Mucosa of stomach (tissue), 1 donor: ENCODE data around the gene ALX3.

ENCODE experiments used
- H3K27me3 ChIP-seq: one replicate; pipeline ENCODE4 v1.7.0; 2013; ENCODE audit warnings: mild to moderate bottlenecking, low read length; ENCODE audit not compliant: control insufficient read depth, insufficient read depth
- H3K36me3 ChIP-seq: one replicate; pipeline ENCODE4 v1.7.0; 2013; ENCODE audit warnings: low read length; ENCODE audit not compliant: control insufficient read depth, insufficient read depth
- H3K4me1 ChIP-seq: one replicate; pipeline ENCODE4 v1.7.0; 2013; ENCODE audit warnings: mild to moderate bottlenecking, low read length; ENCODE audit not compliant: control insufficient read depth, insufficient read depth
- H3K4me3 ChIP-seq: one replicate; pipeline ENCODE4 v1.7.0; 2013; ENCODE audit warnings: low read length
- H3K9ac ChIP-seq: one replicate; pipeline ENCODE4 v1.7.0; 2013; ENCODE audit warnings: mild to moderate bottlenecking, low read length, moderate library complexity
- H3K9me3 ChIP-seq: one replicate; pipeline ENCODE4 v1.7.0; 2013; ENCODE audit warnings: mild to moderate bottlenecking, low read length, moderate library complexity; ENCODE audit not compliant: control insufficient read depth
- donor health status: Pancreatic carcinoma.

The ALX3 gene

DNA sequence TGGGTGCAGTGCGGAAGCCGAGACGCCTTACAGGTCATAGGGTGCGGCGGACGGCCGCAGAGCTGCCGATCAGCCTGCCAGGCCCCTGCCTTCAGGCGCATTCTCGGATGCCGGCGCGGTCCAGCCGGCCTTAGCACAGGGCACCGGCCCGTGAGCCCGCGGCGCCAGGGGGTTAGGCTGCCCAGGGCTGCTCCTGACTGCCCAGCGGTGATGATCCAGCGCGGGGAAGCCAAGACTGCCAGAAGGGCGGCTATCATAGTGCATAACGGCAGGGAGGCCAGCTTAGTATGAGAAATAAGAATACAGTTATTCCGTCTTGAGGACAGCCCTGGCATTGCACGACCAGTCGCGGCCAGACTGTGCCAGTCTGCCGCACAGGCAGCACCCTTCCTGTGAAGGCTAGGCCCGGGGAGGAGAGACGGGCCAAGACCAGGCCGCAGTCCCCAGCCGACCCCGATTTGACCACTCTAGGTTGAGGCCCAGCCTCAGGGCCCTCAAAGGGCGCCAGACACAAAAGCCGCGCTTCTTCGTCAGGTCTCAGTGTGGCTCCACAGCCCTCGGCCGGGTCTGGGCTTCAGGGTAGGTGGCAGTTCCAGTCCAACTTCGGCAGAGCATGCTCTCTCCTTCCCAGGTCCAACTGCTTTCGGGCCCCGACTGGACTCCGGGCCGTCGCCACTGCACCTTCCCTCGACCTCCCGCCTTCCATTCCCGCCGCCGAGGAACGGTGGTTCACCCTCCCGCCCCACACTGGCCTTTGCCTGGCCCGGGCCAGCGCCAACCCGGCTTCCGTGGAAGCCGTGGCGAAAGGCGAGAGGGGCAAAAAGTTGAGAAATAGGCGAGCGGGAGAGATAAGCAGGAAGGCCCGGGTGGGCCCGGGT lies 829 bp downstream of the ALX3 start:
- Histone ChIP-seq H3K4me3 (no peak overlapping the region), H3K36me3 (no peaks in the 10 kb centered on the region), H3K4me1 (peaks cover 28% of the 10 kb centered on the region), H3K9ac (no peak overlapping the region), H3K9me3 (no peaks in the 10 kb centered on the region), H3K27me3 (peaks cover 94% of the 10 kb centered on the region)

- H3K36me3 ChIP-seq: no peaks in the 10 kb centered on the region
- H3K27me3 ChIP-seq: peaks cover 89% of the 10 kb centered on the region
- H3K4me3 ChIP-seq: no peak overlapping the region
- no peak overlapping the region for H3K9ac ChIP-seq
- H3K4me1 ChIP-seq: peaks cover 28% of the 10 kb centered on the region
- H3K9me3 ChIP-seq: no peaks in the 10 kb centered on the region
These were observed 1.6 kb downstream of the ALX3 start for GRCh38 chr1:110068646-110069403.

DNA sequence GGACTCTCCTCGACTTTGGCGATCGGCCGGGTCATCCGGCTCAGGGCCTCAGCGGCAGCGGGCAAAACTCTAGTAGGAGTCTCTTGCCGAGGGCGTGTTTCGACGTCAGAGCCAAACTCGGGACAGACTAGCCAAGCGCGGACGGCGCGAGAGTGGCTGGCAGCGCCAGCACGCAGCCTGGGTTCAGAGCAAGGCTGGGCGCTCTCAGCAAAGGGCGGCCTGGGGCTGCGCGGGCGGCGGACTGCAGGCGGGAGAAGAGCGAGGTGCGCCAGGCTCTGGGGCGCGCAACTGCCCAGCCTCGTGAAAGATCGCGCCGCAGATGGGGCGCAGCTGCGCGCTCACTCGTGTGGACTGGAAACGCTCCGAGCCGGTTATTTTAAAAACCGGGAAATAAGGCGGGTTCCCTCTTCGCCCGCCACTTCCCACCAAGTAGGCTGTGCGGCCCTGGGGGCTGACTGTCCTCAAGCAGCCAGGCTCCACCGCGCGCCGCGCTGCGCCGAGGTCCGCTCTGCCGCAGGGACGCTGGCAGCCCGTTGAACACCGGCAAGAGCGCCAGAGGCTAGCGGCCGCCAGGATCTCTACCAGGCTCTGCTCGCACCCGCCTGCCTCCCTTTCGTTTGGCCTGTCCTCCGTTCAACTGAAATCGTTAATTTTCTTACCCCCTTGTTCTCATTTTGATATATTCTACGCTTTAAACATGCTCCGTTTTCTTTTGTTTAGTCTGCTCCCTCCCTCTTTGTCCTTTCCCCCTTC lies 2.4 kb downstream of the ALX3 start:
- H3K9me3 ChIP-seq: no peaks in the 10 kb centered on the region
- H3K4me1 ChIP-seq: peaks cover 28% of the 10 kb centered on the region
- peaks cover 82% of the 10 kb centered on the region for H3K27me3 ChIP-seq
- H3K9ac ChIP-seq: no peak overlapping the region
- H3K36me3 ChIP-seq: no peaks in the 10 kb centered on the region
- no peak overlapping the region for H3K4me3 ChIP-seq

- Histone ChIP-seq H3K36me3 (no peaks in the 10 kb centered on the region), H3K4me3 (no peak overlapping the region), H3K27me3 (peaks cover 77% of the 10 kb centered on the region), H3K9me3 (no peaks in the 10 kb centered on the region), H3K9ac (no peak overlapping the region), H3K4me1 (peaks cover 28% of the 10 kb centered on the region)
These were observed 3.0 kb downstream of the ALX3 start for GRCh38 chr1:110067479-110067892.

DNA sequence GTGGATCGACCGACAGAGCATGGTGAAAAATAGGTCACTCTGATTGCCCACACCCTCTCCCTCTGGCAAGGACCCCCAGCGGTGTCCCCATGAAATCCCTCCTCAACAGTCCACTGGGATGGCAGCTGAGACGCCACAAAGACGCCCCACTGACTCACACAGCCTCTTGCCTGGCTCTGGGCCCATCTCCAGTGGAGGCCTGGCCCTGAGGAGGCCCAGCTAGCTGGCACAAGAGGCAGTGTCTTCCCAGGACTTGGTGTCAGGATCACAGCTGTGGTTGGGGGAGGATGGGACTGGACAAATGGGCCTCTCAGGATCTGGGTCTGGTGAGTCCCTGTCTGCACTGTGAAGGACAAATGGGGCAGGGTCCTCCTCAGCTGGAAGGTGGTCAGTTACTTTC lies 4.6 kb downstream of the ALX3 start:
- no peaks in the 10 kb centered on the region for H3K36me3 ChIP-seq
- peaks cover 28% of the 10 kb centered on the region for H3K4me1 ChIP-seq
- H3K9me3 ChIP-seq: no peaks in the 10 kb centered on the region
- H3K9ac ChIP-seq: no peak overlapping the region
- peaks cover 60% of the 10 kb centered on the region for H3K27me3 ChIP-seq
- H3K4me3 ChIP-seq: no peak overlapping the region

GRCh38 chr1:110064576-110065337 lies 5.7 kb downstream of the ALX3 start:
- peaks cover 51% of the 10 kb centered on the region for H3K27me3 ChIP-seq
- H3K4me3 ChIP-seq: no peak overlapping the region
- no peaks in the 10 kb centered on the region for H3K36me3 ChIP-seq
- H3K4me1 ChIP-seq: peaks cover 23% of the 10 kb centered on the region
- H3K9ac ChIP-seq: no peak overlapping the region
- H3K9me3 ChIP-seq: no peaks in the 10 kb centered on the region

GRCh38 chr1:110063781-110064180 lies 6.7 kb downstream of the ALX3 start:
- Histone ChIP-seq H3K4me1 (peaks cover 13% of the 10 kb centered on the region), H3K36me3 (no peaks in the 10 kb centered on the region), H3K9ac (no peak overlapping the region), H3K27me3 (peaks cover 41% of the 10 kb centered on the region), H3K9me3 (no peaks in the 10 kb centered on the region), H3K4me3 (no peak overlapping the region)

- peaks cover 1% of the 10 kb centered on the region for H3K4me1 ChIP-seq
- H3K36me3 ChIP-seq: peaks cover 1% of the 10 kb centered on the region
- no peaks in the 10 kb centered on the region for H3K9me3 ChIP-seq
- peaks cover 30% of the 10 kb centered on the region for H3K27me3 ChIP-seq
- no peak overlapping the region for H3K4me3 ChIP-seq
- H3K9ac ChIP-seq: no peak overlapping the region
These were observed 7.9 kb downstream of the ALX3 start for GRCh38 chr1:110062612-110063011.

GRCh38 chr1:110061341-110061740 lies 9.1 kb downstream of the ALX3 start:
- peaks cover 18% of the 10 kb centered on the region for H3K27me3 ChIP-seq
- no peak overlapping the region for H3K9ac ChIP-seq
- H3K4me1 ChIP-seq: no peaks in the 10 kb centered on the region
- peaks cover 7% of the 10 kb centered on the region for H3K36me3 ChIP-seq
- H3K9me3 ChIP-seq: no peaks in the 10 kb centered on the region
- H3K4me3 ChIP-seq: no peak overlapping the region

- Histone ChIP-seq H3K9ac (no peak overlapping the region), H3K27me3 (peaks cover 12% of the 10 kb centered on the region), H3K9me3 (no peaks in the 10 kb centered on the region), H3K36me3 (peaks cover 11% of the 10 kb centered on the region), H3K4me3 (no peak overlapping the region), H3K4me1 (no peaks in the 10 kb centered on the region)
These were observed 9.8 kb downstream of the ALX3 start for GRCh38 chr1:110060662-110061060.

DNA sequence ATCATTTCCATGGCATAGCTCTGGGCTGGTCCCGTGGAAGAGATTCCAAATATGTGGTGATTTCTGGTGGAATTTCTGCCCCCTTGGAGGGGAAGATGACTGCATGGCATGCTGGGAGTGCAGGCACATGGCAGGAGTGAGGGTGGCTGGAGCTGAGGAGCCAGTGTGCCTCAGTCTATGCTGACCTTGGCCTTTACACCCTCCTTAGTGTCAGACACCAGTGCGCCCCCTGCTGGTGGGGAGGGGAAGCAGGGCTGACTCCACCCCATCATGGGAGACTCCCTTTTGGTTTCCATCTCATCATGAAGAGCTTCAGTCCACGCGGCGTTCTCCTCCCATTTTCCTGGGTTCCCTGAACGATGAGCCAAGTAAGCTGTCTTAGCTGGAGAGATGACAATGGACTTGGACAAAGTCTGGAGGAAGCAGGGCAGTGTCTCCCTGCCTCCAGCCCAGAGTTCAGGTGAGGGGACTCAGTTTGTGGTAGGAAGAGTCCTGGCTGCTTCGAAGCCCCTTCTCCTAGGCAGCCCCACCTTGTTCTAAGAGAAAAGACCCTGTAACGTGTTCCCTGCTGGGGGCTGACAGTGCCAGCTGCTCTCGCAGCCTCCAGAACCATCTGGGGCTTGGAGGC lies 10.3 kb downstream of the ALX3 start:
- Histone ChIP-seq H3K9me3 (no peaks in the 10 kb centered on the region), H3K27me3 (peaks cover 7% of the 10 kb centered on the region), H3K4me1 (no peaks in the 10 kb centered on the region), H3K36me3 (peaks cover 11% of the 10 kb centered on the region), H3K9ac (no peak overlapping the region), H3K4me3 (no peak overlapping the region)
